OCI-LY3 (cell line): ENCODE data around the gene THRA.
A peak's percentile ranks its signal among the peaks of the same experiment; 100 is the strongest.

Source experiments
- H2AFZ ChIP-seq: fragments of 200-600, 300-600 bp; shearing (Covaris generic); 2 replicates; pipeline ENCODE4 v1.6.0; 2014; ENCODE audit warnings: antibody characterized with exemption, low read depth, low read length
- H3K27ac ChIP-seq: fragments of 200-600, 300-600 bp; sonication (generic); 2 replicates; pipeline ENCODE4 v1.5.1; 2014; ENCODE audit warnings: mild to moderate bottlenecking, low read length, moderate library complexity, mixed read lengths
- H3K27me3 ChIP-seq: fragments of 200-600, 300-600 bp; sonication (generic); 2 replicates; pipeline ENCODE4 v1.6.1; 2014; ENCODE audit warnings: low read depth, low read length, mixed read lengths
- H3K36me3 ChIP-seq: fragments of 200-600, 300-600 bp; sonication (generic); replicated peaks from 2 replicates; pipeline ENCODE3; 2014; ENCODE audit warnings: low read depth, low read length, mixed read lengths
- H3K4me1 ChIP-seq: fragments of 300-600, 200-600 bp; sonication (generic); 2 replicates; pipeline ENCODE4 v1.6.1; 2014; ENCODE audit warnings: low read length, mixed read lengths
- H3K4me2 ChIP-seq: fragments of 200-600, 300-600 bp; sonication (generic); 2 replicates; pipeline ENCODE4 v1.6.1; 2014; ENCODE audit warnings: low read length, mixed read lengths
- H3K4me3 ChIP-seq: fragments of 300-600, 200-600 bp; sonication (generic); 2 replicates; pipeline ENCODE4 v1.5.1; 2014; ENCODE audit warnings: antibody characterized with exemption, mild to moderate bottlenecking, low read length, moderate library complexity
- H3K79me2 ChIP-seq: fragments of 300-600, 200-600 bp; shearing (Covaris generic); 2 replicates; pipeline ENCODE4 v1.6.1; 2014; ENCODE audit warnings: mild to moderate bottlenecking, low read length, mixed read lengths
- H3K9ac ChIP-seq: fragments of 300-600, 200-600 bp; shearing (Covaris generic); 2 replicates; pipeline ENCODE4 v1.6.0; 2014; ENCODE audit warnings: mild to moderate bottlenecking, low read length, moderate library complexity
- H3K9me3 ChIP-seq: fragments of 200-600, 300-600 bp; shearing (Covaris generic); 2 replicates; pipeline ENCODE4 v1.6.1; 2014; ENCODE audit warnings: low read length, mixed read lengths; ENCODE audit not compliant: insufficient read depth
- H4K20me1 ChIP-seq: fragments of 200-600, 300-600 bp; sonication (generic); 2 replicates; pipeline ENCODE4 v1.6.1; 2016; ENCODE audit warnings: low read length, mixed read lengths; ENCODE audit not compliant: insufficient read depth
- EZH2phosphoT487 ChIP-seq: fragments of 200-600 bp; shearing (Covaris generic); IDR thresholded peaks from 2 replicates; pipeline ENCODE4 v1.6.1; 2018; ENCODE audit warnings: antibody characterized with exemption, mixed run types, low read depth
- TF ChIP-seq, protein P1 (sequence below): fragments of 200-600, 300-600 bp; sonication (generic); IDR thresholded peaks from 2 replicates; pipeline ENCODE4 v1.5.1; 2014; ENCODE audit warnings: antibody characterized with exemption, low read length, low read depth

Gene THRA

DNA sequence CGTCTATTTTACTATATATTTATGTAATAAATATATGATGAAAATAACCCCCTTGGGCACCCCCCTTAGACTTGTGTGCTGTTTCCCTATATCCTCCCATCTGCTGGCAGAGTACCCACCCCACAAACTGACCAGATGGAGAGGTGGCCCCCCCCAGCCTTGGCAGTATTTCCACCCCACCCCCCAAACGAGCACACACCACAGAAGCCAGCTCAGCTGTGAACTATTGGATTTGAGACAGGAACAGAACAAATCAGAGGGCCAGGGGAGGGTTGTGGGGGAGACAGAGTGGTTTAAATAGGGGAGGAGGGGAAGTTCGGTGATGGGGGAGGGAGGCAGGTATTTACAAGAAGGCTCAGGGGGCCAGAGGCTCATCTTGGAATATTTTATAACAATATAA is 29.8 kb downstream of the THRA start:
- H3K4me2 ChIP-seq = peak overlapping the region; percentile 67
- H3K4me3 ChIP-seq = no peak overlapping the region
- peaks cover 13% of the 10 kb centered on the region for H3K79me2 ChIP-seq
- no peaks in the 10 kb centered on the region for H3K27me3 ChIP-seq
- H3K9me3 ChIP-seq = no peaks in the 10 kb centered on the region
- H4K20me1 ChIP-seq = no peaks in the 10 kb centered on the region
- H3K36me3 ChIP-seq = peaks cover 28% of the 10 kb centered on the region
- no peak overlapping the region for H3K27ac ChIP-seq
- H3K4me1 ChIP-seq = peaks cover 62% of the 10 kb centered on the region
- TF ChIP-seq, protein P1, sequence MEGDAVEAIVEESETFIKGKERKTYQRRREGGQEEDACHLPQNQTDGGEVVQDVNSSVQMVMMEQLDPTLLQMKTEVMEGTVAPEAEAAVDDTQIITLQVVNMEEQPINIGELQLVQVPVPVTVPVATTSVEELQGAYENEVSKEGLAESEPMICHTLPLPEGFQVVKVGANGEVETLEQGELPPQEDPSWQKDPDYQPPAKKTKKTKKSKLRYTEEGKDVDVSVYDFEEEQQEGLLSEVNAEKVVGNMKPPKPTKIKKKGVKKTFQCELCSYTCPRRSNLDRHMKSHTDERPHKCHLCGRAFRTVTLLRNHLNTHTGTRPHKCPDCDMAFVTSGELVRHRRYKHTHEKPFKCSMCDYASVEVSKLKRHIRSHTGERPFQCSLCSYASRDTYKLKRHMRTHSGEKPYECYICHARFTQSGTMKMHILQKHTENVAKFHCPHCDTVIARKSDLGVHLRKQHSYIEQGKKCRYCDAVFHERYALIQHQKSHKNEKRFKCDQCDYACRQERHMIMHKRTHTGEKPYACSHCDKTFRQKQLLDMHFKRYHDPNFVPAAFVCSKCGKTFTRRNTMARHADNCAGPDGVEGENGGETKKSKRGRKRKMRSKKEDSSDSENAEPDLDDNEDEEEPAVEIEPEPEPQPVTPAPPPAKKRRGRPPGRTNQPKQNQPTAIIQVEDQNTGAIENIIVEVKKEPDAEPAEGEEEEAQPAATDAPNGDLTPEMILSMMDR = no peak
- no peak for TF ChIP-seq EZH2phosphoT487
- no peak overlapping the region for H2AFZ ChIP-seq
- H3K9ac ChIP-seq = no peak overlapping the region

DNA sequence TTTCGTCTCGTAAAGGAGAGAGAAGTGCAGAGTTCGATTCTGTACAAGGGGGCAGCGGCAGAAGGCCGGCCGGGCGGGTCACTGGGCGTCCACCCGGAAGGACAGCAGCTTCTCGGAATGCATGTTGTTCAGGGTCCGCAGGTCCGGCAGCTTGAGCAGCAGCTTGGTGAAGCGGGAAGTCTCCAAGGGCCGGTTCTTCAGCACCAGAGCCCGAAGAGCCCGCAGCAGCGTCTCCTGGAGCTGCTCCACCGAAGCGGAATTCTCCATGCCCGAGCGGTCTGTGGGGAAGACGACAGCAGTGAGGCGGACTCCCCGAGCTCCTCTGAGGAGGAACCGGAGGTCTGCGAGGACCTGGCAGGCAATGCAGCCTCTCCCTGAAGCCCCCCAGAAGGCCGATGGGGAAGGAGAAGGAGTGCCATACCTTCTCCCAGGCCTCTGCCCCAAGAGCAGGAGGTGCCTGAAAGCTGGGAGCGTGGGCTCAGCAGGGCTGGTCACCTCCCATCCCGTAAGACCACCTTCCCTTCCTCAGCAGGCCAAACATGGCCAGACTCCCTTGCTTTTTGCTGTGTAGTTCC is 30.3 kb downstream of the THRA start:
- peaks cover 33% of the 10 kb centered on the region for H3K36me3 ChIP-seq
- no peaks in the 10 kb centered on the region for H3K27me3 ChIP-seq
- peaks cover 18% of the 10 kb centered on the region for H3K79me2 ChIP-seq
- H4K20me1 ChIP-seq = no peaks in the 10 kb centered on the region
- no peak for TF ChIP-seq EZH2phosphoT487
- TF ChIP-seq, protein P1 = no peak
- no peak overlapping the region for H3K4me2 ChIP-seq
- no peak overlapping the region for H3K9ac ChIP-seq
- peaks cover 67% of the 10 kb centered on the region for H3K4me1 ChIP-seq
- no peaks in the 10 kb centered on the region for H3K9me3 ChIP-seq
- no peak overlapping the region for H2AFZ ChIP-seq
- no peak overlapping the region for H3K4me3 ChIP-seq
- peak overlapping the region; percentile 13; the same call in 1 of the 2 replicates for H3K27ac ChIP-seq

DNA sequence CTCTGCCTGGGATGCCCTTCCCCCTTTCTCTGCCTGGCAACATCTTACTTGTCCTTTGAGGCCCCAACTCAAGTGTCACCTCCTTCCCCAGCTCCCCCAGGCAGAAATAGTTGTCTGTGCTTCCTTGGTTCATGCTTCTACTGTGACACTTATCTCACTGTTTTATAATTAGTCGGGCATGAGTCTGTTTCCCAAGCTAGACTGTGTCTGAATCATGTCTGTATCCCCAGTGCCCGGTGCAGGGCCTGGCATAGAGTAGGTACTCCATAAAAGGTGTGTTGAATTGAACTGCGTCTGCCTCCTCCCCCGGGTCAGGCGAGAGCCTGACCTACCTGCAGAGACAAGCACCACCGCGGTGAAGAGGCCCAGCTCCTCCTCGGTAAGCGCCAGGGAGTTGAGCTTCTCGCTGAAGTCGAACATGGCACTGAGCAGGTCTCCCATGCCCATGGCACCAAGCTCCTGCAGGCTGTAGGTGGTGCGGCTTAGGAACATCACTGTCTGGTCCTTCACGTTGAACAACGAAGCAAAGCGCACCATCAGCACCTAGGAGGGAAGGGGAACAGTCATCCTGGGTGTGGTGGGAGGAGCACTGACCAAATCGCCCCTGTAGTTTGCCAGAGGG is 30.9 kb downstream of the THRA start:
- Histone ChIP-seq H3K79me2 (peaks cover 23% of the 10 kb centered on the region), H3K36me3 (peaks cover 39% of the 10 kb centered on the region), H3K4me3 (no peak overlapping the region), H2AFZ (no peak overlapping the region), H3K27ac (peak overlapping the region; percentile 13; the same call in 1 of the 2 replicates), H3K4me1 (peaks cover 73% of the 10 kb centered on the region), H4K20me1 (no peaks in the 10 kb centered on the region), H3K9ac (no peak overlapping the region), H3K27me3 (no peaks in the 10 kb centered on the region), H3K4me2 (no peak overlapping the region), H3K9me3 (no peaks in the 10 kb centered on the region)
- no peak for TF ChIP-seq EZH2phosphoT487
- TF ChIP-seq, protein P1 = no peak

DNA sequence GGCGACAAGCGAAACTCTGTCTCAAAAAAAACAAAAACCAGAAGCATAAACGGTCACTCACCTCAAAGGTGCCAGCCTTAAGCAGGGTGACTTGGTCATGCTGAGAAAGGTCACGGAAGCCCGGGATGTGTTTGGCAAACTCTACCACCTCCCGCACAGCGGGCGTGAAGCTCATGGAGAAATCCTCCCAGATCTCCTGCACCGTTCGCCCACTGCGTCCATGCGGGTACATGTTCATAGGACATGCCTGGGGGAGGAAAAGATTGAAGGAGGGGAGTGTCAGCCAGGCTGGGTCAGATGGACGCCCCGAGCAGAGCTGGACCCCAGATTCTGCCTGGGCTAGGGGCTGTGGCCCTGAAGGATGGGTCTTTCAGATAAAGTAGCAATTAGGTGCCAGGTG is 32.1 kb downstream of the THRA start:
- Histone ChIP-seq H3K36me3 (peaks cover 40% of the 10 kb centered on the region), H3K79me2 (peaks cover 23% of the 10 kb centered on the region), H3K27me3 (no peaks in the 10 kb centered on the region), H3K9ac (peak overlapping the region; percentile 70; the same call in 1 of the 2 replicates), H4K20me1 (no peaks in the 10 kb centered on the region), H3K9me3 (no peaks in the 10 kb centered on the region), H2AFZ (no peak overlapping the region), H3K4me2 (peak overlapping the region; percentile 79), H3K27ac (peak overlapping the region; percentile 93), H3K4me1 (peaks cover 85% of the 10 kb centered on the region), H3K4me3 (0 out of 2 replicates have a peak overlapping the region, but pooled peaks have one; percentile 60)
- TF ChIP-seq, protein P1 = no peak
- TF ChIP-seq EZH2phosphoT487 = no peak
